COLO668 (cell line): ENCODE results near the gene PLB1.

ENCODE experiments used
- DNase-seq: peaks from one replicate; lab custom pipeline; 2025; ENCODE audit not compliant: unreplicated experiment; lab: John Stamatoyannopoulos, UW

PLB1 gene, protein sequence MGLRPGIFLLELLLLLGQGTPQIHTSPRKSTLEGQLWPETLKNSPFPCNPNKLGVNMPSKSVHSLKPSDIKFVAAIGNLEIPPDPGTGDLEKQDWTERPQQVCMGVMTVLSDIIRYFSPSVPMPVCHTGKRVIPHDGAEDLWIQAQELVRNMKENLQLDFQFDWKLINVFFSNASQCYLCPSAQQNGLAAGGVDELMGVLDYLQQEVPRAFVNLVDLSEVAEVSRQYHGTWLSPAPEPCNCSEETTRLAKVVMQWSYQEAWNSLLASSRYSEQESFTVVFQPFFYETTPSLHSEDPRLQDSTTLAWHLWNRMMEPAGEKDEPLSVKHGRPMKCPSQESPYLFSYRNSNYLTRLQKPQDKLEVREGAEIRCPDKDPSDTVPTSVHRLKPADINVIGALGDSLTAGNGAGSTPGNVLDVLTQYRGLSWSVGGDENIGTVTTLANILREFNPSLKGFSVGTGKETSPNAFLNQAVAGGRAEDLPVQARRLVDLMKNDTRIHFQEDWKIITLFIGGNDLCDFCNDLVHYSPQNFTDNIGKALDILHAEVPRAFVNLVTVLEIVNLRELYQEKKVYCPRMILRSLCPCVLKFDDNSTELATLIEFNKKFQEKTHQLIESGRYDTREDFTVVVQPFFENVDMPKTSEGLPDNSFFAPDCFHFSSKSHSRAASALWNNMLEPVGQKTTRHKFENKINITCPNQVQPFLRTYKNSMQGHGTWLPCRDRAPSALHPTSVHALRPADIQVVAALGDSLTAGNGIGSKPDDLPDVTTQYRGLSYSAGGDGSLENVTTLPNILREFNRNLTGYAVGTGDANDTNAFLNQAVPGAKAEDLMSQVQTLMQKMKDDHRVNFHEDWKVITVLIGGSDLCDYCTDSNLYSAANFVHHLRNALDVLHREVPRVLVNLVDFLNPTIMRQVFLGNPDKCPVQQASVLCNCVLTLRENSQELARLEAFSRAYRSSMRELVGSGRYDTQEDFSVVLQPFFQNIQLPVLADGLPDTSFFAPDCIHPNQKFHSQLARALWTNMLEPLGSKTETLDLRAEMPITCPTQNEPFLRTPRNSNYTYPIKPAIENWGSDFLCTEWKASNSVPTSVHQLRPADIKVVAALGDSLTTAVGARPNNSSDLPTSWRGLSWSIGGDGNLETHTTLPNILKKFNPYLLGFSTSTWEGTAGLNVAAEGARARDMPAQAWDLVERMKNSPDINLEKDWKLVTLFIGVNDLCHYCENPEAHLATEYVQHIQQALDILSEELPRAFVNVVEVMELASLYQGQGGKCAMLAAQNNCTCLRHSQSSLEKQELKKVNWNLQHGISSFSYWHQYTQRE (N-terminal part only)

DNA sequence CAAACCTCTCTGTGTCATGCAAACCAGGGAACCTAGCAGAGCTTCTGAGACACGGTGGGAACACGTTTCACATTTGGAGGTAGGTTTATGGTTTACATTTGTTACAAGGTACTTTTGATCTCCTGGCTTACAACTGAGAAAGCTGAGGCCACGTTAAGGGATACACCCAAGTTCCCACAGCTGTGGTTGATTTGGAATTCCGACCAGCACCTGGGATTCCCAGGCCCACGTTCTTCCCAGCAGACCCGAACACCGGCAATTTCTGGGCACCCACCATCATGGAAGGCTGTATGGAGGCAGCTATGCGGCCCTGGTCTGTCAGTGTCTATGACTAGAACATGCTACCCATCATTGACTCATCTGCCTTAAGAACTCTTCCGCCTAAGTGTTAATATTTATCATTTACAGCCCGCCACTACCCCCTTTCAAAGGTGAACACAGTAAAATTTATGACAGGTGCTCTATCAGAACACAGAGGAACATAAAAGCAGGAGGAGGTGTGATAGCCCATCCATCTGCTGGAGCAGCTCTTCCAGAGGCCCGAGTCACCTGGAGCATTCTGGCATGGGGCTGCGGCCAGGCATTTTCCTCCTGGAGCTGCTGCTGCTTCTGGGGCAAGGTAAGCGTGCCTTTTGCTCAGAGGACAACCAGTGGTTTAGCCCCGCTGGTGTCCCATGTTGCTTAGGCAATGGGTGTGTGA lies at the start of gene PLB1:
Gene PLB1 (plus strand): TSS at position 510 of the 700 bp plus-strand sequence. CDS start 55 bp downstream, at position 565.
- no peak for DNase-seq

DNA sequence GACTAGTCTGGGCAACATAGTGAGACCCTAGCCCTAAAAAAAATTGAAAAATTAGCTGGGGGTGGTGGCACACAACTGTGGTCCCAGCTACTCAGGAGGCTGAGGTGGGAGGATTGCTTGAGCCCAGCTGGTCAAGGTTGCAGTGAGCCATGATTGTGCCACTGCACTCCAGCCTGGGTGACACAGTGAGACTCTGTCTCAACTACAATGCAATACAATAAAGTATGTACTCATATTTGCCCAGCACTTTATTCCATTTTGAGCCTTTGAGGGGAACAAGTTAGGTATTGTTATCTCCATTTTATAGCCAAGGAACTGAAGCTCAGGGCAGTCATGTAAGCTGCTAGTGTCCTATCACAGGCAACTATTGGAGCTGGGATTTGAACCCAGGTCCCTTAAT lies 49.3 kb upstream of the PLB1 start:
- no peak for DNase-seq

DNA sequence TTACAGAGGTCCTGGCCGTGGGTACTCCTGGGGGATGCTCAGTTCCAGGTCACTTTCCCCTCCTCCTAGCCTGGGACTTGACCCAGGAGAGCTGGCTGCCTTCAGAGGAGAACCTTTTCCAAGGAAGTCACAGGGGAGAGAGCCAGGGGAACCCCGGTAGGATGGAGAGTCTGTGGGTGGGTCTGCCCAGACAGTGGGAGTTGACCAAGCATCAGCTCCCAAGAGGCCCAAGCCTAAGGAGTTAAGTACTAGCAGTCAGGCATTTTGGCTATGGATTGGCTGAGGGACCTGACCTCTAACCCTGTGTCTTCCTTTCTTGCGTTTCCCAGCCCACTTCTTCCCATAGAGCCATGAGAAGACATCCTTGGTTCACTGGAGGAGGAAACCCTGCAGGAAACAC lies 48.8 kb upstream of the PLB1 start:
- DNase-seq = no peak

DNA sequence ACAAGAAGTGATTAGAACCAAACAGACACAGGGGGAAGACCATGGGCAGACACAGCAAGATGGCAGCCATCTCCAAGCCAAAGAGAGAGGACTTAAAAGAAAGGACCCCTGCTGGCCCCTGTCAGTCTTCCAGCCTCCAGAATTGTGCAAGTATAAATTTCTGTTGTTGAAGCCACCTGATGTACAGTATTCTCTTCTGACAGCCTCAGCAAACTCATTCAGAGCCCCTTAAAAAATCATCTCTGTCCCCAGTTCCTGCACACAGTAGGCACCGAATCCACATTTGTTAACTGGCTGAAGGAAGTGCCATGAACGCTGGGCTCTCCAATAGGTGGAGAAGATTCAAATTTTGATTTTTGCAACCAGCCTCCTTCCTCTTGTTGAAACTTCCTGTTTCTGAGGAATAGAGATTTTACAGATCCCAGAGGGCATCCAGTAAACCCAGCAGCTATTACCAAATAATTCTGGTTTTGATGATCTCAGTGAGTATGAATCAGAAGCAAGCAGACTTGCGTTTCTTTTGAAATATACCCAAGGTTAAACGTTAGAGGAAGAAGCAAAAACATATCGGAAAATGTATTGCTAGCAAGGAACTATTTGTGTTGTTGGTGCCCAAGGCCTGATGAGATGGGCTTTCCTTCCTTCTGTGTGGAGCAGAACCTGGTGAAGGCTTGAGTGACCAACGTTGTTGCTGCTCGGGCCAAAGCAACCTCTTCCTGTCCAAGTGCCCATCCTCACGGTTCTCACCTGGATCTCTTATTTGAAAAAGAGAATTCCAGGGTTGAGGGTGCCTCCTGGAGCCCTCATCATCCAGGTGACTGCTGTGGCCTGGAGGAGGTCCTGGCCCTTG lies 47.7 kb upstream of the PLB1 start:
- no peak for DNase-seq

DNA sequence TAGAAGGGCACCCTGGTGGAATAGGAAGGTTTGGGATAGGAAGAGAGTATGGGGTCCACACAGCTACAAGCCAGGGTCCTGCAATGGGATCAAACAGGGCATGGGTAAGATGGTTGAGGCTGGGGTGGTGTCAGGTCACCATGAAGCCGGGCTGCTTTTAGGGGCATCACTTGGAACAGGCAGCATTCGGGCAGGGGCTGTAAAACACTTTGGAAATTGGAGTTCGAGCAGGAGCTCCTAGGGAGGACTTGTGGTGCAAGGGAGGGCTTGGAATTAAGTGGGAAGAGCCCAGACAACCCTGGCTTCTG lies 47.1 kb upstream of the PLB1 start:
- DNase-seq = no peak

DNA sequence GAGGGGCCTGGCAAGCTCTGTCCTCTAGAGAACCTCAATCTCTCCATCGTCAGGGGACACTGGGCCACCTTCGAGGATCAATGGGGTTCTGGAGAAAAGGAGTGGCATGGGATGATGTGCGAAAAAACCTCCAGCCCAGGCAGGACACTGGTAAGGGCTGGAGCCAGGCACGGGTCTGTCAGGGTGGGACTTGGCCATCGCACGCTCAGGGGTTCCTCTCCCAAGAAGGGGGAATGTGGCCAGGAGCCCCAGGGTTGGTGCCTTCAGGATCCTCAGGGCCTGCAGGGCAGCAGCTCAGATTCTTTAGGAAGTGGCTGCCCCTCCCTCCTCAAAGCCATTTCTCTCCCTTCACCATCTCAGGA lies 46.8 kb upstream of the PLB1 start:
- no peak for DNase-seq

DNA sequence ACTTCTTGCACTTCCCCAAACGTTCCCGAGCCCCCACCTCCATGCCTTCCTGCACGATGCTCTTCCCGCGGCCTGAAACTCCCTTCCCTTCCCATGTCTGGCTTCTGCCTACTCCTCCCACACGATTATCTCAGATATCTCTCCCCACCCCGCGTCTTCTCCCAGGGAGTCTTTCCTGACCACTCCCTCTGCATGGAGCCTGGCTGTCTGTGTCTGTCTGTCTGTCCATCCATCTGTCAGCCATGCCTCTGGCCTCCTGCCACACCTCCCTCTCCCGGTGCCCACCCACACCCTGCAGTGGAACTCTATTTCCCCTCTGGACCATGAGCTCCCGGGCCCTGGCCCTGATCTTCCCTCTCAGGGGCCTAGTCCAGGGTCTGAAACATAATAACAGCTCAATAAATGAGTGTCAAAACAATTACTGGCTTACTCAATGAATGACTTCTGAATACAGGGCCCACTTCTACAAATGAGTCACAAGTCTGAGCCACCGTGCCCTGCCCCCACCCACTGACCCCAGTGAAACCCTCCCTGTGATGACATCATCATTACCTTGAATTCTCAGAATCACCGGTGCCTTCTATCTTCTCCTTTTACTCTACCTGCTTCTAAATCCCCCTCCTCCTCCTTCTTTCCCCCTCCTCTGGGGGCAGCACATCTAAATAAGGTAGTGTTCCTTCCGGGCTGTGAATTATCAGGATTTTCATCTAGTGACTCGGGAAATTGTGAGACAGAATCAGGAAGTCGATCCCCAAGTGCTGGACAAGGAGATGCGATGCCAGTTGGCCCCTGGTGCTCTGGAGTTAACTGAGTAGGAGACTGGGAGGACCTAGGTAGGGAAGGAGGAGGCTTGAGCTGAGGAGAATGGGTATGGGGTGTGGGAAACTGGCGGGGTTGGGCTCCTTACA lies 46.1 kb upstream of the PLB1 start:
- no peak for DNase-seq

DNA sequence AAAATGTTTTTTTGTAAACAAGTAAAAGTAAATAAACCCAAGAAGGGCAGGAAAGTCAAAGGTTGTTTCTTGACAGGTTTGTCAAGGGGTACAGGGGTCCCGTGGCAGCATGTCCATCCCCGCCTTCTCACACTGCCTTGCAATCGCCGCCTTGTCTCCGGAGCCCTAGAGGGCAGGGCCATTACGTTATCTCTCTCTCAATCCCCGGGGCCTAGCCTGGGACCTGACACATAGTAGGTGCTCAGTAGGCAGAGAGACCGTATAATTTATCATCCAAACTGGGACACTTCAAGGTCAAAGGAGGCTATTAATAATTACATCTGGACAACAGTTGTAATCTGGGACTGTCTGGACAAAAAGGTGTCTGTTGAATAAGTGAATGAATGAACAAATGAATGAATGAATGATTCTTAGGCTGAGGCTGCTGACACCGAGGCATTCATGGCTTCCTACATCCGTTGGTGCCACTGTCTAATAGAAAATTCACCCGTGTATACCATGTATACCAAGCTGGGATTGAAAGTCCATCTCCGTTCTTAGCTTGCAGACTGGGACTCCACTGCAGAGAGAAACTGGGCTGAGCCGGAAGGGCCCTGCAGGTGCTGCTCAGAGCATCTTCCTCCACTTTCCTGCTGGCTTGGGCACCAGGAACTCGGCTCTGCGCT lies 44.8 kb upstream of the PLB1 start:
- no peak for DNase-seq

DNA sequence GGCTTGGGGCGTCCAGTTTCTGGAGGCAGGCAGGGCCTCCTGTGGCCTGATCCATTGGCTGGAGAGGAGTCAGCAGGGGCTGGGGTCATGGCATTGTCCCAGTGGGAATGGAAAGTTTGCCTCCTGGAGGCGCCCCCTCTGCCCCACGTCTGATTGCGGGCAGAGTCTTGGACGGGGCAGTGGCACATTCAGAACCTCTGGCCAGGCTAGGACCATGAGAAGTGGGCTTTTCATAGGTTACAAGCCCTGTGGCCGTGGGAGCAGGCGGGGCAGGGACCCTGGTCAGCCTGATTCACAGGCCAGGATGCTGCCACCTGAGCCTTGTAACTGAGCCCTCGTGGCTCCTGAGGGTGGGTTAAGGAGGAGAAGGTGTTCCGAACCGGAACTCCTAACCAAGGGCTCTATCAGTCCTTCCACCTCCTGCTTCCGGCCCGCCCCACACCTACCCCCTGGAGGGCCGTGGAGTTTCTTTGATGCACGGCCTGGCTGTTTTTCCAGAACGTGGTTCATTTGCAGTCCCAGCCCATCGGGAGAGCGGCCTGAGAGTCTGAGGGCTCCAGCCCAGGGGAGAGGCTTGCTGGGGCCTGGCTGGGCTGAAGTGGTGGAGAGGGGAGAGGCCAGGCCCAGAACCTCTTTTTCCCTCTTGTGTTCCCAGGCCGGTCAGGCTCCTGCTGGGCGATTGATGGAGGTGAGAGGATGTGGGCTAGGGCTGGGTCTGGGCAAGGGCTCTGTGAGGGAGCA lies 43.9 kb upstream of the PLB1 start:
- no peak for DNase-seq

DNA sequence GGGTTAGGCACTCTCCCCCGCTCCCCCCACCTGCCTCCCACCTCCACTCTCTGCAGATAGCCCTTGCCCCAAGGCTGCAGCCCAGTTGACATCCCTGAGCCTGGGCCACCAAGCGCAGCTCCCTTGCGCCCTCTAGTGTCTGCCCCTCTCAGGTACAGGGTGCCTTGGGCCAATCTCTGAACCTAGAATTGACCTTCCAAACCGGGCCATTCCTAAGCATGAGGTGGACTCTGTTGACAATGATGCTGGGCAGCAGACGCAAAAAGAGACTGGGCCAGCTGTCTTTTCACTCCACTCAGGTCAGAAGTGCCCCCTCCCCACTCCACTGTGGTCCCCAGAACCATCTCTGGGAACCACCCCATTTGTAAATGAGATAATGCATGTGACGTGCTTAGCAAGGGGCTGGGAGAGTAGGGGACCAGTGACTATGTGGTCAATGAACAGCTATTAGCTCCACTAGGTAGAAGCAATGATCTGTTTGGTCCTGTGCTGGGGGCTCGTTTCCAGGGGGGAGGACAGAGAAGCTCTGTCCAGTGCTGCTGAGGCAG lies 43.3 kb upstream of the PLB1 start:
- DNase-seq = peak; percentile 75

DNA sequence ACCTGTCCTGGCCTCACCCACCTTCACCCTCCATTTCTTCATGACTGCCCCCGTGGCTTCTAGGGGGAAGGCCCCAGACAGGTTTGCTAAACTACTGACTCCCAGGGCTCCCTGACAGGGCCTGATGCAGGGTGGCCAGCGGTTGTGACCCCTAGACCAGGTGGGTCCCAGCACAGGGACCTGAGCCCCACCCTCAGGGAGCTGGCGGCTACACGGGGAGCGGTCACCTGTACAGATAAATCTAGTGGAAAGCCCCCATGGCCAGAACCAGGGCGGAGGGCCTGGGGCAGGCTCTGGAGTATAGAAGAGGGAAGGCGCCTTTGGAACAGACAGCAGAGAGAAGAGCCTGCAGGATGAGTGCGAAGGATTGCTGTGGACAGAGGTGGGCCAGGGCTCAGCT lies 42.5 kb upstream of the PLB1 start:
- no peak for DNase-seq

DNA sequence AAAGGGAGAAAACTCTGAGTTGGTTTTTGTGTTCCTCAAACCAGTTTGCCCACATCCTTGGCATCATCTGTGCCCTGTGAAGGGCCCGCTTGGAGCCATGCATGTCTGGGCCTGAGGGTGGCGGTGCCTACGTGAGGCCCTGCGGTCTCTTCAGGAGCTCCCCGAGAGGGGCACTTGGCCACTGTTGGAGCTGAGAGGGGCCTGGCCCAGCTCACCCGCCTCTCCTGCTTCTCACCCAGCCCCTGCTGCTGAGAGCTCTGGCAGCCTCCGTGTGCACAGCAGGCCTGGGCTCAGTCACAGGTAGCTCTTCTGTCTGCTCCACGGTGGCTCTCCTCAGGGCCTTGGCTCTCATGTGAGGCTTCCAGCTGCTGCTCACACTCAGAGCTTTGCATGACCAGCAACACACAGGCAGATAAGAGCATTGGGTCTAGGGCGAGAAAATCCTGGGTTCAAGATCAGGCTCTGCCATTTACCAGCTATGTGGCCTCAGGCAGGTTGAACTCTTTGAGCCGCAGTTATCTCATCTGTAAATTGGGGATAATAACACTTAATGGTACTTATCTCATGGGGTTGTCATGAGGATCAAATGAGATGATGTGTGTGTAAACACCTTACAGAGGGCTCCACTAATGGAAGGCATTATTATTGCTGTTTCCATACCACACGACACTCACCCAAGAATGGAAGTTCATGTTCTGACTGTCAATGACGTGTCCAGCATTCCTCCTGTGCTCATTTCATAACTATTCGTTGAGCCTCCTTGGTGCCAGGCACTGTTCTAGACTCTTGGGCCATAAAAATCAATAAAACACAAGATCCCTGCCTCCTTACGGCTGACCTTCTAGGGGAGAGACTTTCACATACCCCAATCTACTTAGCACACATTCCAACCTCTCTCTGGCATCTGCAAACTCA lies 41.6 kb upstream of the PLB1 start:
- DNase-seq = no peak

DNA sequence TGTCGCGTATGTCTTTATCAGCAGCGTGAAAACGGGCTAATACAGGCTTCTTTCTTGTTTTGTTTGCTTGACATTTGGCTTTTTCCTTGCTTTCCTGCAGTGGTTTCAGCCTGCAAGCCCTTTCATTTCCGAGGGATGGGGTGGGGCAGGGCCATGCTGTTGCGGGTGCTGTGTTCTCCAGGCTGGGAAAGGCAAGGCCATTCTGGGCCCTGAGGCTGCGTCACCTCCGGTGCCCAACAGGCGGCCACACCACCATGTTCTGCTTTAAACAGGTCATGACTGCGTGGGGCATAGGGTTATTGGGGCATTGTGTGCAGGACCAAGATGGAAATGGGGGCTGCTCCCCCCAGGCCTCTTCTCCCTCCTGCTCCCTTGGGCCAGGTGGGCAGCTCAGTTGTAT lies 38.6 kb upstream of the PLB1 start:
- DNase-seq = no peak

DNA sequence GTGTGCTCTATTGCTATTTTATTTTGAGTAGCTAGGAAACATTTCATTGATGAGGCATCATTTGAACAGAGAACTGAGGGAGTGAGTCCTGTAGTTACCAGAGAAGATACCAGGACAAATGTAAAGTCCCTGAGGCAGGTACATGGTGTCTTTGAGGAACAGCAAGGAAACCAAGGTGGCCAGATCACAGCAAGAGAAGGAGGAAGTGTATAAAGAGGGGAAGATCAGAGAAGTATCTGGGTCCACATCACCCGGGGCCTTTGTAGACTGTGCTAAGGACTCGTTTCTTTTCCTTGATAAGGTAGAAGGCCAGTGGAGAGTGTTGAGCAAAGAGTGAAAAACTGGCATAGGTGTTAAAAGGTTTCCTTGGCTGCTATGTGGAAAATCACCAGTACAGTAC lies 34.8 kb upstream of the PLB1 start:
- no peak for DNase-seq

DNA sequence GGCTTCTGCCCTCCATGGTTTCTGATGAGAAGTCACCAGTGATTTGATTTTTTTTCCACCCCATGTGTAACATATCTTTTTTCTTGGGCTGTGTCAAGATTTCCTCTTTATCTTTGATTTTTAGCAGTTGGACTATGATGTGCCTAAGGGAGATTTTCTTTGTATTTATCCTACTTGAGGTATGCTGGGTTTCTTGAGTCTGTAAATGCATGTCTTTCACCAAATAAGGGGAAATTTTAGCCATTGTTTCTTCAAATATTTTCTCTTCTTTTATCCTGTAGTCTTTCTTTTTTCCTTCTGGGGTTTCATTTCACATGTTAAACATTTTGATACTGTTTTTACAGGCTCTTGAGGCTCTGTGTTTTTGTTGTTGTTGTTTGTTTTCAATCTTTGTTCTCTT lies 33.7 kb upstream of the PLB1 start:
- DNase-seq = no peak

DNA sequence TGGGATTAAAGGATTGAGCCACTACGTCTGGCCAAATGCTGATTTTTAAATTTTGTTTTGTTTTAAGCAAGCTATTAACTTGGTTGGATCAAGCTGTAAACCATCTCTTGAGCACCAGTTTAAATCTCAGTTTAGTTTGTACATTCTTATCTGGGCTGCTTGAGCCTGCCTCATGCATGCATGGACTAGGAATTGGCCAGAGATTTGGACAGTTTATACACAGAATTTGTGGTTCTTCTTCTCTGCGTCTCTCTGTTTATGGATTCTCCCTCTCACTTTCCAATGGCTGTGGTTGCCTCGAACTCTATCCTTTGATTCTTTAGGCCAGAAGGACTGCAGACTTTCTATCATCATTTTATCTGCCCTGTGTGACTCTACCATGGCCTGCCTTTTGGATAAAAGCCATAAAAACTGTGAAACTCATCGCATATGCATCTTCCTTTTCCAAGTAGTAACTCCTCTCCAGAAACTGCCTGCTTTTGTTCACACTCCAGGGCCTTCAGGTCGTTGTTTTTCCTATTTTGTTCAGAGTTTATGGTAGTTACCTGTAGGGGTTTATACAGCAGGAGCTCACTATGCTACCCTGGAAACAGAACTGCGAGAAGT lies 32.5 kb upstream of the PLB1 start:
- no peak for DNase-seq
